ENCODE results near the gene ARID1B. TPM values are rescaled to one million over a fixed set of nuclear protein-coding genes. Genes with fewer than 3 reads are reported as not detected.

ARID1B gene
- total and polyA plus RNA-seq, 2 of the 4 experiments (the other 2 are of a cell fraction) = 14.5 to 20.1 TPM

GRCh38 chr6:156853733-156854132 is 76.6 kb downstream of the ARID1B start:
- H4K91ac ChIP-seq (ENCODE audit: insufficient read depth, low read depth, low read length) = no peak overlapping the region
- WGBS, 2 experiments (ENCODE audit: extremely low coverage in 2 of 2, insufficient read length in 1 of 2) = no CpG with 5 or more reads among the region's 5 CpGs
- ATAC-seq (ENCODE audit: low read depth) = no peak
- no peaks in the 10 kb centered on the region for H3K27me3 ChIP-seq (ENCODE audit: control insufficient read depth, insufficient read depth, low read length)
- peaks cover 21 to 74% of the 10 kb centered on the region in 2 experiments for H3K79me1 ChIP-seq (ENCODE audit: low read depth in 1 of 2, low read length in 2 of 2)
- H3K18ac ChIP-seq (ENCODE audit: low read depth, low read length) = no peak overlapping the region
- no peak overlapping the region for H2AK9ac ChIP-seq (replicated peaks; ENCODE audit: low read depth, low read length, poor library complexity)
- CTCF ChIA-PET = interaction anchor here (0.6 kb wide), 1 partner anchor 17 kb away, joined by 7 read pairs; no protein-coding TSS in a partner anchor
- in situ Hi-C loops (cut with MboI; ENCODE audit: low sequenced_read_pairs) (no loop called here), intact Hi-C loops (cut with micrococcal nuclease) (no loop called here), dilution Hi-C loops (cut with HindIII; ENCODE audit: low sequenced_read_pairs, unreplicated experiment) (no loop called here)
- H3K4ac ChIP-seq (ENCODE audit: low read depth, low read length) = no peak overlapping the region
- no peak overlapping the region for H4K5ac ChIP-seq (ENCODE audit: low read depth, low read length)
- TF ChIP-seq ELK1 (IDR thresholded peaks at IDR 0.05; ENCODE audit: borderline replicate concordance, low read depth, low read length) (no peak), POLR2A (IDR thresholded peaks at IDR 0.05; ENCODE audit: low read depth, low read length) (no peak), RAD21 (IDR thresholded peaks at IDR 0.05; ENCODE audit: low read length) (no peak)
- H3K27ac ChIP-seq (ENCODE audit: insufficient read depth, low read length) = no peak overlapping the region
- no peak overlapping the region for H3K14ac ChIP-seq (replicated peaks; ENCODE audit: low read depth, low read length)
- H3K4me2 ChIP-seq (ENCODE audit: low read depth, low read length) = no peak overlapping the region
- no peak overlapping the region for H3K56ac ChIP-seq (ENCODE audit: extremely low read depth, insufficient read depth, low read length)
- POLR2A ChIA-PET (ENCODE audit: unreplicated experiment) = no interaction called here
- H3K4me3 ChIP-seq (ENCODE audit: insufficient read depth, low read depth, low read length) = no peak overlapping the region
- no peak overlapping the region for H2AK5ac ChIP-seq (ENCODE audit: low read depth, low read length)
- H2BK5ac ChIP-seq (ENCODE audit: low read depth, low read length, poor library complexity, severe bottlenecking) = no peak overlapping the region
- H3K9me3 ChIP-seq (ENCODE audit: control insufficient read depth, insufficient read depth, low read length) = no peaks in the 10 kb centered on the region
- no peak overlapping the region for H3K23ac ChIP-seq (ENCODE audit: low read depth, low read length)
- peaks cover 17% of the 10 kb centered on the region; the same call in 1 of the 2 replicates for H3K9me1 ChIP-seq (ENCODE audit: insufficient read depth, low read length)
- no peaks in the 10 kb centered on the region for H3K36me3 ChIP-seq (ENCODE audit: control insufficient read depth, insufficient read depth, low read length)
- no TSS peak for BruUV-seq (replicated peaks)
- H3K9ac ChIP-seq (ENCODE audit: low read depth, low read length) = no peak overlapping the region
- 0 out of 2 replicates have a peak, but pooled peaks cover 2% of the 10 kb centered on the region for H3K4me1 ChIP-seq (ENCODE audit: control insufficient read depth, insufficient read depth, low read length)
- H2BK120ac ChIP-seq (ENCODE audit: low read depth, low read length) = no peak overlapping the region
- no peak overlapping the region for H2AFZ ChIP-seq (replicated peaks; ENCODE audit: low read length, poor library complexity)
- peaks cover 72% of the 10 kb centered on the region for H4K20me1 ChIP-seq (ENCODE audit: insufficient read depth, low read length)
- H4K8ac ChIP-seq (ENCODE audit: low read depth in 2 of 2, low read length in 2 of 2) = no peak overlapping the region
- H2BK20ac ChIP-seq (ENCODE audit: low read depth, low read length) = no peak overlapping the region
- no peak overlapping the region for H2BK15ac ChIP-seq (ENCODE audit: low read depth, low read length)
- no peak for DNase-seq

Measured in IMR-90 (cell line).